Putamen (tissue), 1 donor: ENCODE data around the gene SOWAHA.

Experiments used
- DNase-seq: peaks from one replicate; pipeline ENCODE4 v3.0.0-alpha.2; 2016; ENCODE audit warnings: low spot score

SOWAHA gene

DNA sequence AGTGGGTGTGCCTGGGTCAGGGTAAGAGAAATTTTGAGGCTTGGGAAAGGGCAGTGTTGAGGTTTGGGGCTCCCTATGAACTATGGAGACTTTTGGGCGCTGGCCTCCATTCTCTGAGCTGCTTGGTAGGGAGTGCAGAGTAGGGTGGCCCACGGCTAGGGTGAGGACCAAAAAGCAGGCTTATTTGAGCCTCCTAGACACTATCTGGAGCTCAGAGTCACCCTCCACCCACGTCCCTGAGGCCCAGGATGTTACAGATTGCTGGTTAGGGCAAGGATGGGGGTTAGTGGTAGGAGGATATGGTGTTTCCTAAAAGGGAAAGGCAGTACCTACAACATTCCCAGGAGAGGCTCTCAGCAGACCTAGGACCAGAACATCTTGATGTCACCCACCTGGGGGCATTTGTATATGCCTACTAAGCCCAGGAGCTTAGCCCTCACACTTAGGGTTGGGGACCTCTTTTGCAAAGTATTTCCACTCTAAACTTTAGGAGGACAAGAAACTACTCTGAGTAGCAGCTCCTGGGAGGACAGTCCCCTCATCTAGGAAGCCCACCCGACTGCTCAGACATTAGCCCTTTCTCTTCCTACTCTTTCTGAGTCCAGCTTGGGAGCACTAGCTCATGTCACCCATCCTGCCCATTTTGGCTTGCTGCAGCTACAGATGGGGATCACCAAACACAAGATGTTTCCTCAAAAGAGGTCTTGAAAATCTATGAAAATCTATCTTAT is 15.0 kb downstream of the SOWAHA start:
- no peak for DNase-seq

DNA sequence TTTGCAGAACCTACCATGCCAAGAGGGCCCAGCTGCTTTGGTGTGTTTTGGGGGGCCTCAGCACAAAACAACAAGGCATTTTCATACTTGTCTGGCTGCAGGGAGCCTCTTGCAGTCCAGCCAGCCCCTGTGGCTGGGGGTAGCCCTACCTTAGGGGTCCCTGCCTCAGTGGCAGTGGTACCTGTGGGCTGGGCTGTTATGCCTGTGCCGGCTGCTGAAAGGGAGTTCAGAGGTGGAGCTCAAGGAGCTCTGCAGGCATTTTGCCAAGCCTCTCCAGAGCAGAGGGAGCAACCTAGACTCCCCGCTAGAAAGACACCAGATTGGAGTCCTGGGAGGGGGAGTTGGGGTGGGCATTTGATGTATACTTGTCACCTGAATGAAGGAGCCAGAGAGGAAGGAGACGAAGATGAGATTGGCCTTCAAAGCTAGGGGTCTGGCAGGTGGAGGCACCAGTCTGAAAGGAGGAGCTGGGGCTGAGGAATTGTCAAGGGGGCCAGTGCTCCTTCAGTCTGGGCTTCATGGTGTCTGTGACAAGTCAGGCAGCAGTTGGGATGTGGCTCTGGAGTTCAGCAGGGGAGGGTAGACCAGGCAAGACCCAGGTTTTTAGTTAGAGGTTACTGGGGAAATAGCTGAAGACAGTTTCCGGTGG is 15.9 kb downstream of the SOWAHA start:
- DNase-seq, result no peak

DNA sequence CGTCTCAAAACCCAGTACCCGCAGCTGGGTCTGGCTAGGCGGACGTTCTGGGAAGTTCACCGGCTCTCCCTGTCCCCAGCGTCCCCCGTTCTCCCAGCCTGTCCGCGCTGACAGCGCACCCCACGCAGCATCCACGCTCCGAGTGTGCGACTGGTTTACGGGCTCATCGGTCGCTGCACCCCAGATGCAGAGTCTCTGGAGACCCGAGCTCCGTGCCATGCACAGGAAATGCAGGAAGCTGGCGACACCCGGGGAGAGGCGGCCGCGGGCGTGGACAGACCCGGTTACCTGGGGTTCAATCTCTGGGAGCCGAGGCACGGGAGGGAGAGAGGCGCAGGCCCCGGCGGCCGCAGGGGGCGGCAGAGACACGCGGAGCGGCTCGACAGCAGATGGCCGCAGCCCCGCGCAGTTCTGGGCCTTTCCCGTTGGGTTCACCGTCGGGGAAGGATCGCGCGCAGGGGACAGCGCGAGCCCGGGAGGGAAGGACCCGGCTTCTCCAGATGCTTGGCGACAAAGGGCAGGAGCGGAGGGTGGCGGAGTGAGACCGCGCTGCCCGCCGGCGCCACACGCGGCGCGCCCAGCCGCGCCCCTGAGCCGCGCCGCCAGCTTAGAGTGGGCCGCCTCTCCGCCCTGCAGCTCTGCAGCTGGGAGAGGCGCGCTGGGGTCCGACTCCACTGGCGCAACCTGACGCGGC is 16.8 kb downstream of the SOWAHA start:
- peak; percentile 71 for DNase-seq

DNA sequence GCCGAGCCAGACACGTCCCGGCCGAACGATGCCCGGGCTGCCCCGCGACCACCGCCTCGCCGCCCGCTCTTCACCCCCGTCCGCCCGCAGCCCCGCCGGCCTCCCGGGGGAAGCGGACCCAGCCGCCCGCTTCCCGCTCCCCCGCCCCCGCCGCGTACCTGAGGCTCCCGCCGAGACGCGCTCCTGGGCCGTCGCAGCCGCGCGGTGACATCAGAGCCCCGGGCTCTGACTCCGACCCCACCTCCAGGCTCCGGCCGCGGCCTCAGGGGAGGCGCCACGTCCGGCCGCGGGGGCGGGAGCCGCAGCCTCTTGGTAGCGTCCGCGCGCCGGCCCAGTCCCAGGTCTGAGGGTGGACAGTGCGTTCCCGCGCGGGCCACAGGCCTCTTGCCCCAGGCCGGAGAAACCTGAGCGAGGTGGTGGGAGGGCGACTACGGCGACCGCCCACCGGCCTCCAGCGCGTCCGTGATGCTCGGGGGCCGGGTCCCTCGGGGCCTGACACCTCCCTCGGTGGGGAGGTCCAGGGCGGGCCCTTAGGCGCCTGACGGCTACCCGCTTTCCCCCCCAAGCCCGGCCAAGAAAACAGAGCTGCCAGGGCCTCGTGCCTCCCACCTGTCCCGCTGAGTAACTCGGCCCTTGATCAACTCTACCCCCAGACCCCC is 17.5 kb downstream of the SOWAHA start, which contains the start of gene SHROOM1:
TSS of gene SHROOM1 (minus strand) at position 212 of the 659 bp plus-strand sequence. CDS start 4,507 bp downstream, outside the sequence.
- DNase-seq, result no peak

DNA sequence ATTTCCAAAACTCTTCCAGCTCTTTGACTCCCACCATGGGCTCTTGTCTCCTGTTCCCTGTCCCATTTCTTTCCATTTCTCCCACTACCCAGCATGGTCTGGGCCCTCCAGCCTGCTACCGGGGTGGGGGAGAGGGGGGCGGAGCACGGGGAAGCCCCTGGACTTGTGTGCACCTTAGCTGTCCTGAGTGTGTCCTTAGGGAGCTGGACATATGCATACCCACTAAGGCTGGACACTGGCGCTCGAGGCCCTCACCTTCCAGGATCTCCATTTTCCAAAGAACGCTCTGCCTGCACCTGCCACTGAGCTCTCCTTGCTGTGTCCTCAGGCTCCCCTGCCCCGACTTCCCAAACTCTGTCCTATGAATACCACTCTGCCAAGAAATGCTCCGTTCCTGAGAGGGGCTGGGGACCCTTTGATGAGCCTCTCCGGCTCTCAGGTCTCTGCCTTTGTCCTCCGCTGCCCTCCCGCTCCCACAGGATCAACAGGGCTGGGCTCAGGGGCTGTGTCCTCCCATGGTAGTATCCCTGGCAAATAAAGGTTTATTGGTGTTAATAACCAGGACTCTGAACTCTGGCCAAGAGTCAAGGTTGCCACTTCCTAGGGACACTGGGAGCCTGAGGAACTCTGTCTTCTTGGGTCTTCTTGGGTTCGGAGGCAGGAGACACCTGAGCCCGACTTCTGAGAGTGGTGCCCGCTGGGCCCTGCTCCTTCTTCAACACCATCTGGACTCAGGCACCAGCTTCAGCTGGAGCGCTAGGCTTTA is 18.2 kb downstream of the SOWAHA start:
- DNase-seq, result no peak

DNA sequence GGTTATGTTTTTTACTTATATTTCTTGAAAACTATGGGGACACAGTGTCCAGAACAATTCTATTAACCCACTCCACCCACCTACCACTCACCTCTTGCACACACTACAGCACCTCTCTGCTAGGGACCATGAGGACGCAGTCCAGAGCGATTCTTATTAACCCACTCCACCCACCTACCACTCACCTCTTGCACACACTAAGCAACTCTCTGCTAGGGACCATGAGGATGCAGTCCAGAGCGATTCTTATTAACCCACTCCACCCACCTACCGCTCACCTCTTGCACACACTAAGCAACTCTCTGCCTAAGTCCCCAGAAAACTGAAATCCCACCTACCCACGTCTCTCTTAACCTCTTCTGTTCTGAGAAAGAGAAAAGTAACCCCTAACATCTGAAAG is 19.5 kb downstream of the SOWAHA start:
- no peak for DNase-seq

DNA sequence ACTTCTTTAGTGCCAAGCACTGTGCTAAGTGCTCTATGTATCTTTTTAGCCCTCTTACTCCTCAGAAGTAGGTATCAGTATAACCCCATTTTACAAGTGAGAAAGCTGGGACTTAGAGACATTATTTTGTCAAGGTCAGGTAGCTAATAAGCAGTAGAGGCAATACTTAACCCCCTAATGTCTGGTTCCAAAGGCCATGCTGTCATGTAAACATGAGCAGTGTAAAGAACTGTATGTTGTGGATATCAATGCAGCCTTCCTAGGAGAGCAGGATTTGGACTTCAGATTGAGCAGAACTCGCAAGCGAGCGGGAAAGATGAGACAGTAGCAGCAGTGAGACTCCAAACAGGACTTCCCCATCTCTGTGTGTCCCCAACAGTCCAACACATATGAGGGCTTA is 21.0 kb downstream of the SOWAHA start:
- no peak for DNase-seq

DNA sequence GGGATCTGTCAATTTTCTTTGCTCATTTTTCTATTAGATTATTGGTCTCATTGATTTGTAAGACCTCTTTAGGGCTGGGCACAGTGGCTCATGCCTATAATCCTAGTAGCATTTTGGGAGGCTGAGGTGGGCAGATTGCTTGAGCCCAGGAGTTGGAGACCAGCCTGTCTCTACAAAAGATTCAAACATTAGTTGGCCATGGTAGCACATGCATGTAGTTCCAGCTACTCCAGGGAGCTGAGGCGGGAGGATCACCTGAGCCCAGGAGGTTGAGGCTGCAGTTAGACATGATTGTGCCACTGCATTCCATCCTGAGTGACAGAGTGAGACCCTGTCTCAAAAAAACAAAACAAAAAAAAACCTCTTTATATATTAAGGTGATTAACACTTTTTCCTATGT is 23.8 kb downstream of the SOWAHA start:
- no peak for DNase-seq

DNA sequence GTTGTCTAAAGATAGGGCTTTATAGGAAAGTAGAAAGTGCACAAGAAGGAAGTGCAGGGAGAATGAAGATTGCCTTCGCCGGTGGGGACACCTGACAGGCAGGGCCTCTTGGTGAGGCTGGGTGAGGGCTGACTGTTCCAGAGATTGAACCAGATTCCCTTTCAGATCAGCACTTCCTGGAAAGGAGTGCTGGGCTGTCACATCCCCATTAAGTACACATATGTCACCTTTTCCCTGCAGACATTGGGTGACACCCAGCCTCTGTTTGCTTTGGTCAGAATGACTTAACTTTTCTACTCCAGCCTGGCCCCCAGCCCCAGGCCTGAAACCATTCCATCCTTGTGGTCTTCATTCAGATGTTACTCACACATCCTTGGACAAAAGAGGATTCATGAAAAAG is 24.8 kb downstream of the SOWAHA start:
- no peak for DNase-seq

DNA sequence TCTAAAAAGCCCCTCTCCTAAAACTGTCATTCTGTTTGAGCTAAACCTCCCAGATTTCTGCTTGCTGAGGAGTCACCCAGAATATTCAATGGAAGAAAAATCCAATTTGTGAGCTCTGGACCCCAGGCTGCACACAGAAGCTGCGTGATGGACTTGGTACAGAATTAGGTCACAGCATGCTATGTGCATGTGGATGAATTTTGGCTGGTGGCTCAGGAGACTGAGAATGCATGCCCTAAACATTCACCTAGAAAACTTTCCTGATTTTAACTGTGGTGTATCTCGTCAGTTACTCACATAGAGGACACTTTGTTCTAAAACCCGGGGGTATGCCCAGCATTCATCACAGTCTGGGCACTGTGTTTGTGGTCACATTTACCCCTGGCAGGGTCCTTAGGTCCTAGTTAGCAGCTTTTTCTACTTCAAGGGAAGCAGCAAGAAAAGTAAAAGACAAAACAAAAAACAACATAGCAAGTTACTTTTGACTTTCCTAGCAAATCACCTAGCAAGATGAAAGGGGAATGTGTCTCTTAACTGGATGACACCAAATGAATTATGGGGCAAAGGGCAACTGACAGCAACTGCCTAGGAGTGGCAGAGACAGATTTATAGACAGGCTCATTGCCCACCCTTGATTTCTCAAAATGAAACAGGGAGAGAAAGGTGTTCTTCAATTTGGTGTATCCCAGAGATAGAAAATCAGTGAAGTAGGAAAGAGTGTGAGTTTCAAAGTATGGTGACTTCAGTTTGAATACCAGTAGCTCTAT is 25.6 kb downstream of the SOWAHA start:
- no peak for DNase-seq

DNA sequence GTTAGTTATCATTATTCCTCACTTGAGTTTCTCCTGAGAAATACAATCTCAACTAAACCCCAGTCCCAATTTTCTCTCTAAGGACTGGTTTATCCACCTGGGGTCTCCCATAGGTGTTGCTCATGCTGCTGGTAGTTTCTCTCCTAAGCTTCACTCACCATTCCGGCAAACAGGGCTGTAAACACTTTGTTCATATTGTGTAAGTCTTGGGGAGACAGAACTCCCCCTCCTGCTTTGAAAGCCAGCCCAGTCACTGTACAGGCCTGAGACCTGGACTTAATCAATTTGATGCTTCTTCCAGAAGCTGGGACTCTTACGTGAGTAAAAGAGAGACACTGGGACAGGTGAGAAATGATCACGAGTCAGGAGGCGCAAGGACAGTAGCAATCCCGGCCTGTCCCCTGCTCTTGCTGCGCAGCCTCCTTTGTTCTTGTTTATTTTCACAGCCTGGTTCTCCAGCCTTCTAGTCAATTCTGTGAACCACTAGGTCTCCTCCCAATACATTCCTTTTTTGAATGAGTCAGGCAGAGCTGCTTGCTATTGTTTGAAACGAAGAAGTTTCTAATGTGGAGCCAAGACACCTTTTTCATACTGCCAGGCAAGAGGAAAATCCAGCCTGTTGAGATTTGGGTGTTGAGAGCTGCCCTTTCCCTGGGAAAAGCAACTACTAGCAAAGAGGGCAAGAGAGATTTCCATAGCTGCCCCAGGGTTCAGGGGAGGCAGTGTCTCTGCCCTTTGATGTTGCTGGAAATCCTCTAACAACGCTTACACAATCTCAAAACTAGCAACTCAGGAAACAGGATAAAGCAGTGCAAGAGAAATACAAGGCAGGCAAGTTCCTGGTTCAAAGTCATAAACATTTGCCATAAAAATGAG is 26.6 kb downstream of the SOWAHA start:
- no peak for DNase-seq

DNA sequence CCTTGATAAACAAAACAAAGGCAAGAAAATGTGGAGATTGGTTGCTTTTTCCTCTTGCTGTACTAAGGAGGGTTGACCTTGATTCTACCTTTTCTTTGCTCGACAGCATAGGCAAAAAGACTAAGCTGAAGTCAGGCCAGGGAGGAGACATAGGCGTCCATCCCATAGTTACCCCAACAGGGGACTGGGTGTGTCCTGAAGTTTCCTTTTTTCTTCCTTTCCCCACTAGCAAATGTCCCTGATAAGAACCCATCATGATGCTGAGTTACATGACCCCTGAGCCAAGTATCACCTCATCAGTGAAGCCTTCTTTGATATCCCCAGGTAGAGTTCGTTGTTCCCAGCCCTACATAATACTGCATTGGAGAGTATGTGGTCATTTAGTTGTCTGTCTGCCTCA is 27.2 kb downstream of the SOWAHA start:
- no peak for DNase-seq

DNA sequence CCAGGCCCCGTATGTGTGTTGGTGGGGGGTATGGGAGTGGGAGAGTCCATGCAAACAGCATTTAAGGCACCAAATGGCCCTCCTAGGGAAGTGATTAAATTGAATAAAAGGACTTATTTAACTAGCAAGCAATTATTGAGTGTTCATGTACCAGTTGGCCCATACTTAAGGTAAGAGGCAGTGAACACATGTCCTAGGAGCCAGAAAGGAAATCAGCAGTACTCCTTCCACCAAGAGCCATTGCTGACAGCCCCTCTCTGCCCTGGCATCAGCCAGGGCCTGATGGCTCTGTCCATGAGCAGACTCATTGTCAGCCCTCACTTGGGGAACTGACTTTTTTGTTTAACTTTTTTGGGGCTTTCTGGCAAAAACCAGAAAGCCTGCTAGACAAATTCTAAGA is 27.8 kb downstream of the SOWAHA start:
- no peak for DNase-seq

DNA sequence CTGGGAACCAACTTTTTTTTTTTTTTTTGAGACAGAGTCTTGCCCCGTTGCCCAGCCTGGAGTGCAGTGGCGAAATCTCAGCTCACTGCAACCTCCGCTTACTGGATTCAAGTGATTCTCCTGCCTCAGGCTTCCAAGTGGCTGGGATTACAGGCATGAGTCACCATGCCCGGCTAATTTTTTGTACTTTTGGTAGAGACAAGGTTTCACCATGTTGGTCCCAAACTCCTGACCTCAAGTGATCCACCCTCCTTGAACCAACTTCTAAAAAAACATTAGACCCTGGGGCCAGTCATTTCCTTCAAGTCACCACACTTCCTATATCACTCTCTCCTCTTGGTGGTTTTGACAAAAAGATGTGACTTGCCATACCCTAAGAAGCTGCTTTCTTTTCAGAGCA is 28.2 kb downstream of the SOWAHA start:
- DNase-seq, result no peak

DNA sequence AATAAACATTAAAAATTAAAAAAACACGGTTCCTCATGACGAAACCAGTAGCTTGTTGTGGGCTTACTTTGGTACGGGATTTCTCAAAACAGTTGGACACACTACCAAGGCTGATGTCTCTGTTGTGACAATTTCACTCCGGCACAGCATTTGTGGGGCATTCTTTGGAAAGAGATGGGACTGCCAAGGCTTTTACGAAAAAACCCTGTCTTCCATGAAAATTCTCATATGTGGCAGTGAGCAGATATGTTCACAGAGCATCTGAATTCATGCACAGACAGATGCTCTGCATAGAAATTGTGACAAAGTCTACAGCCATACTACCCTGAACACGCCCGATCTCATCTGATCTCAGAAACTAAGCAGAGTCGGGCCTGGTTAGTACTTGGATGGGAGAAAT is 35.2 kb downstream of the SOWAHA start:
- DNase-seq, result no peak

DNA sequence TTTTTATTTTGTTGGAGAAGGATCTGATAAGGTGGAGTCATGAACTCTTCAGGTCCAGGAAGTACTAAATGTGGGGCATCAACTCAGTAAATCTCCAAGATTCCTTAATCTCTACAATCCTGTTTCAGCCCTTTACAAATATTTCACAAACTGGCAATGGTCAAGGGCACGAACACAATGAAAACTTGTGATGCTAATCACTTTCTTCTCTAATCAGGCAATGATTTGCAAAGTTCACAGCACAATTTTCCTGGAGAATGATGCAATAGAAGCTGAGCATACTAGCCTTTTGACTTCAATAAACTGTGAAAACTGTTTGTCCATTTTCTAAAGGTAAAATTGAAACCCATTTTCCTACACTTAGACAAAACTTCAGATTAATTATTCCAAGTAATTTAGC is 36.2 kb downstream of the SOWAHA start:
- no peak for DNase-seq

DNA sequence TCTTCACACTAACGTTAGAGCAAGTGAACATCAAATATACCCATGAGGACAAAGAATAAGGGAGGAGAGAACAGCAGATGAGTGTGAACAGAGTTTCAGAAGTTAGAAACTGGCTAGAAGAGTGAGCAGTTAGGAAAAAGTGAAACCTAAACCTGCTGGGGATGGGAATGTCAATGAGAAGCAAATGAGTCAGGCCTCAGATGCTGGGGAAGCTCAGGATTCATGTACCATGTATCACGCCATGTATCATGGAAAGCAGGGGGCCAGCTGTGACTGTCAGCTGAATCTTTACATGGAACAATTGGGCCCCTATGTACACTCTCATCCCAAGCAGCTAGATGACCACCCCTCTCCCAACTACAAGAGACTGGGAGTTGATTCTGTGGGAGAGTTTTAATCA is 37.0 kb downstream of the SOWAHA start:
- DNase-seq, result no peak

DNA sequence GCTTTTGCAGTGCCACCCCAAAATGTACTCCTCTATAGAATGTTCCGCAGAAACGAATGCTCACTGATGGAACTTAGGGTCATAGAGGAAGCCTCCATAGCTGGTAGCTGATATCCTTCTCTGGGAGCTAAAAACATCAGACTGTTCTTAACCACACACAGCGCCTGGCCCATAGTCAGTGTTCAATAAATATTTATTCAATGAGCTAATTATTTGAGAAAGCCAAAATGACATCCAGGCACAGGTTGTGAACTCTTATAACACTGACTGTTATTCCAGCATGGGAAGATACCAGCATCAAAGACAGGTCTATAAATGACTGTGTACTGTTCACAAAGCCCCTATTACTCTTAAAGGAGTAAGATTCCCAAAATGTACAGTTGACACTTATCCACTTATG is 40.2 kb downstream of the SOWAHA start:
- no peak for DNase-seq

DNA sequence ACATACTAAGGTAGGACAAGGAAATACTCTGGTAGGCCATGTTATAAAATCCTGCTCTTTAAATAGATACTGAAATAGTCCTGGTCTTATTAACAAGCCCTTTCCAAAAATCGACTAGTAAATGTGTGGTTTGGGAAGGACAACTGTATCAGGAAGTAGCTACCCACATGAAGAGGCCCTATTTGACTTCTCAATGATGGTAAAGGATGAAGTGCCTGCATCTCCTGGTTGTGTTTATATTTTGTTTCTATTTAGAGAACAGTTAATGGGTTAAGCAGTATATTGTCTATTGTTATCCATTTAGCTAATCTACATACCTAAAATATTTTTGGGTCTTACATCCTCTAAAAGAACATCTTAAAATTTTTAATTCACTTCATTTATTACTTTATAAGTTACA is 40.7 kb downstream of the SOWAHA start:
- DNase-seq, result no peak

DNA sequence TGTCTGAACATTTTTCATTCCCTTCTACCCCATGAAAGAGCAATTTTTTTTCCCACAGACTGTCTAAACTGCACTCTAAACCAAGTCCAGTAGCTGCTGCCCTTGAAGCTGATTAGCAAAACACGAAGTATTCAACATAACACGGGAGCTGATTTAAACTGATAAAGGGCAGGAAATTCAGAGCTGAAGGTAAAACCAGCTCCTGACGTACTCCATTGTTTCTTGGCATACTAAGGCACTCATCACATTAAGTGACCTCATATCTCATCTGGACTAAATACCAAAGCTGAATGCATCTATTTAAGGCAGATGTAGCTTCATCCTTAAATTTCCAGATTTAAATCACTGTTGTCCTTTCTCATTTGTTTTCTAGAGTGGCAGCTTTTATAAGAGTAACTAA is 41.2 kb downstream of the SOWAHA start:
- no peak for DNase-seq
